ENCODE measurements around the gene ABCA8.
"Not testable (repeated sequence)": the region's sequence is repeated elsewhere in the genome, so short reads cannot be mapped to it uniquely, and the experiment has no call there.

ABCA8 gene, protein sequence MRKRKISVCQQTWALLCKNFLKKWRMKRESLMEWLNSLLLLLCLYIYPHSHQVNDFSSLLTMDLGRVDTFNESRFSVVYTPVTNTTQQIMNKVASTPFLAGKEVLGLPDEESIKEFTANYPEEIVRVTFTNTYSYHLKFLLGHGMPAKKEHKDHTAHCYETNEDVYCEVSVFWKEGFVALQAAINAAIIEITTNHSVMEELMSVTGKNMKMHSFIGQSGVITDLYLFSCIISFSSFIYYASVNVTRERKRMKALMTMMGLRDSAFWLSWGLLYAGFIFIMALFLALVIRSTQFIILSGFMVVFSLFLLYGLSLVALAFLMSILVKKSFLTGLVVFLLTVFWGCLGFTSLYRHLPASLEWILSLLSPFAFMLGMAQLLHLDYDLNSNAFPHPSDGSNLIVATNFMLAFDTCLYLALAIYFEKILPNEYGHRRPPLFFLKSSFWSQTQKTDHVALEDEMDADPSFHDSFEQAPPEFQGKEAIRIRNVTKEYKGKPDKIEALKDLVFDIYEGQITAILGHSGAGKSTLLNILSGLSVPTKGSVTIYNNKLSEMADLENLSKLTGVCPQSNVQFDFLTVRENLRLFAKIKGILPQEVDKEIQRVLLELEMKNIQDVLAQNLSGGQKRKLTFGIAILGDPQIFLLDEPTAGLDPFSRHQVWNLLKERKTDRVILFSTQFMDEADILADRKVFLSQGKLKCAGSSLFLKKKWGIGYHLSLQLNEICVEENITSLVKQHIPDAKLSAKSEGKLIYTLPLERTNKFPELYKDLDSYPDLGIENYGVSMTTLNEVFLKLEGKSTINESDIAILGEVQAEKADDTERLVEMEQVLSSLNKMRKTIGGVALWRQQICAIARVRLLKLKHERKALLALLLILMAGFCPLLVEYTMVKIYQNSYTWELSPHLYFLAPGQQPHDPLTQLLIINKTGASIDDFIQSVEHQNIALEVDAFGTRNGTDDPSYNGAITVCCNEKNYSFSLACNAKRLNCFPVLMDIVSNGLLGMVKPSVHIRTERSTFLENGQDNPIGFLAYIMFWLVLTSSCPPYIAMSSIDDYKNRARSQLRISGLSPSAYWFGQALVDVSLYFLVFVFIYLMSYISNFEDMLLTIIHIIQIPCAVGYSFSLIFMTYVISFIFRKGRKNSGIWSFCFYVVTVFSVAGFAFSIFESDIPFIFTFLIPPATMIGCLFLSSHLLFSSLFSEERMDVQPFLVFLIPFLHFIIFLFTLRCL (N-terminal part only)

DNA sequence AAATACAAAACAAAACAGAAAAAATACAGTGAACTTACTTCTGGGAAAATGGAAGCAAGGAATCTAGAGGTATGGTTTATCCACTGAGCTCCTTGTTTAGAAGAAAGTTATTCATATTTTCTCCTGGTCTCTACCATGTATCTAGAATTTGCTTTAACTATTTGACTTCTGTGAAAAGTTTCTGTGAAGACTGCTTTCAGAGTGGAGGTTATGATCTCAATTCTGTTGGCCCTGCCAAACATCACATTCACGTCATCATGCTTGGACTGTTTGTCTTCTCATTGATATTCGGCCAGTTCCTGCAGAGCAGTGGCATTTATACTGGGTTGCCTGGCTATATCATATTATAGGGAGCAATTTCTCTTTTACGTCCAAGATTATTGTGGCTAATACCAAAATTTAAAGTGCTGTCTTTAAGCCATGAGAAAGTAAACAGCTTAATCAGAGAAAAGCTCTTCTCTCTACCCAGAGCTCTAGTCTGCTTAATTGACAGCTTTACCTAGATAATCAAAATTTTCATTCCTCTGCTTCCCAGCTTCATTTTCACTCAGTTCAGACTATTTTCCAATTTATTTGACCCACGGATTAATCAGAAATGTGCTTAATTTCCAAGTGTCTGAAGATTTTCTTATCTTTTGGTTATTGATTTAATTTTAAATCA lies at the start of gene ABCA8:
Gene ABCA8 (minus strand): TSS at position 212 of the 661 bp plus-strand sequence. CDS start 13,358 bp downstream, outside the sequence.
- DNase-seq: no peak

DNA sequence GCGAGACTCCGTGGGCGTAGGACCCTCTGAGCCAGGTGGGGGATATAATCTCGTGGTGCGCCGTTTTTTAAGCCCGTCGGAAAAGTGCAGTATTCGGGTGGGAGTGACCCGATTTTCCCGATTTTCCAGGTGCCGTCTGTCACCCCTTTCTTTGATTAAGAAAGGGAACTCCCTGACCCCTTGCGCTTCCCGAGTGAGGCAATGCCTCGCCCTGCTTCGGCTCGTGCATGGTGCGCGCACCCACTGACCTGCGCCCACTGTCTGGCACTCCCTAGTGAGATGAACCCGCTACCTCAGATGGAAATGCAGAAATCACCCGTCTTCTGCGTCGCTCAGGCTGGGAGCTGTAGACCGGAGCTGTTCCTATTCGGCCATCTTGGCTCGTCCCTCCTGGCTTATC lies 49.6 kb upstream of the ABCA8 start:
- not testable (repeated sequence) for DNase-seq

DNA sequence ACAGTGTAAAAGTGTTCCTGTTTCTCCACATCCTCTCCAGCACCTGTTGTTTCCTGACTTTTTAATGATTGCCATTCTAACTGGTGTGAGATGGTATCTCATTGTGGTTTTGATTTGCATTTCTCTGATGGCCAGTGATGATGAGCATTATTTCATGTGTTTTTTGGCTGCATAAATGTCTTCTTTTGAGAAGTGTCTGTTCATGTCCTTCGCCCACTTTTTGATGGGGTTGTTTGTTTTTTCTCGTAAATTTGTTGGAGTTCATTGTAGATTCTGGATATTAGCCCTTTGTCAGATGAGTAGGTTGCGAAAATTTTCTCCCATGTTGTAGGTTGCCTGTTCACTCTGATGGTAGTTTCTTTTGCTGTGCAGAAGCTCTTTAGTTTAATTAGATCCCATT lies 44.6 kb upstream of the ABCA8 start:
- not testable (repeated sequence) for DNase-seq

DNA sequence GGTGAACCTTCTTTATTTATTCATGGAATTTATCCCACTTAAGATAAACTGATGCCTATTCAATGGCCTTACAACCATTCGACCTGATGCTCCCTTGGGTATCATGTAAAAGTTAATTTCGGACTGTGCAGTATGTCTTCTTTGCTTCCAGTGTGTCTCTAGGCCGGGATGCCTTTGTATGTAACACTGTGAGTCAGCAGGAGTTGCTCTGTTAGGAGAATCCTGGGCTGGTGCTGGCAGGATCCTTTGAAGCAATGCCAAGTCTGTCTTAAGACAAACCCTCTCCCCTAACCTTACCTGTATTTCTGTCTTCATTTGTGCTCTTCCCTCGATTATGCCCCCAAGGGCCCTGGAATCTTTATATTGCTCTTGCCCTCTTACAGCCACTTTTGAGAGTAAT lies 37.9 kb upstream of the ABCA8 start:
- DNase-seq: no peak

DNA sequence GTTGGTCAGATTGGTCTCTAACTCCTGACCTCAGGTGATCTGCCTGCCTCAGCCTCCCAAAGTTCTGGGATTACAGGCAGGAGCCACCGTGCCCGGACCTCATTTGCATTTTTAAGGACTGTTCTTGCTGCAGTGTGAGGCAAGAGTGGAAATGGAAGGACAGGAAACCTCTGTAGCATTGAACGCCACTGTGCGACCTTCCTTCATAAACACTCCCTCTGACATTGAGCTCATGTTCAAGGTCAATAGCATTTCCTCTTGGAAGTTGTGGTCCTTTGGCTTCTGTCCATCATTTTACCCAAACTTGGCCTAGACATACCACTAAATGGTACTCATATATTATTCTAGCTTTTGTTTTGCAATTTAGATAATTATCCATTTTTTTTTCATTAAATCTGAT lies 32.8 kb upstream of the ABCA8 start:
- no peak for DNase-seq

DNA sequence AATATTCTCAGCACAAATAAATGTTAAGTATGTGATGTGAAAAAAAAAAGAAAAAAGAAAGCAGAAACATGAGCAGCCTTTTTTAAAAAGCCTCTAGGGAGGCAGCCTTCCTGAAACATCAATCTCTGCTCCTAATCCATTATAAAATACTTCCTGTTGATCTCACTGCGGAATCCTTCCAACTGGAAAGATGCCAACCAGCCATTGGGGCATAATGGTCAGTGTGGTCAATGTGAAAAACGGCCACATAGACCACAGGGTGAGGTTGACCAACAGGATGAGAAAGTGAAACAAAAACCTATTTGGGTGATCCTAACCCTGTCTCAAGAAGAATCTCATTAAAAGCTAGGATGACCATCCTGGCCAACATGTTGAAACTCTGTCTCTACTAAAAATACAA lies 26.1 kb upstream of the ABCA8 start:
- DNase-seq: no peak

DNA sequence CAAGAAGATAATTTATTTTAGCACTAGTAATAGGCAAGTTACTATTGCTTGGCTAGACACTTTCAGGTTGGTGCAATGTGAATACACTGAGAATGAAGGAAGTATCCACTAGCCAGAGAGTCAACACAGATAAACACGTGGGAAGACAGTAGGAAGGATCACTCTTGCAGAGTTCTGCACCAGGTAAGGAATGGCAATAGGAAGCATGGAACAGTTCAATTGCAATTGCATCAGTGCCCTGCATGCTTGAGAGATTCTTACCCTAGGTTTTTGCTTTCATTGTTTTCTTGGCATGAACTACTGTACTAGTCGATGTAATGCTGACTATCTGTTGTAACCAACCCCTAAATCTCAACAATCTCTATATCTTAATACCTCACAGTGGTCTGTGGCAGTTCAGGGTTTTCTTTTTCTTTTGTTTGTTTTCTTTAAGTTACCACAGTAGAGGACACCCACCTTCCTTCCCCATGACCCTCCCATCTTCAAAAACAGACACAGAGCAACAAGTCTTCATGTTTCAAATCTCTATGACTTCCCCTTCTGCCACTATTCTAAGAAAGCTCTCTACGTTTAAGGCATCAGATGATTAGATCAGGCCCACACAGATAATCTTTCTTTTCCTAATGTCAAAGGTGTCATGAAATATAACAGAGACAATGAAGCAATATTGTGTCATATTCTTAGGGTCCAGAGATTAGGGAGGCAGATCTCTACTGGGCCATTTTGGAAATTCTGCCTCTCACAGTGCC lies 18.1 kb upstream of the ABCA8 start:
- no peak for DNase-seq

DNA sequence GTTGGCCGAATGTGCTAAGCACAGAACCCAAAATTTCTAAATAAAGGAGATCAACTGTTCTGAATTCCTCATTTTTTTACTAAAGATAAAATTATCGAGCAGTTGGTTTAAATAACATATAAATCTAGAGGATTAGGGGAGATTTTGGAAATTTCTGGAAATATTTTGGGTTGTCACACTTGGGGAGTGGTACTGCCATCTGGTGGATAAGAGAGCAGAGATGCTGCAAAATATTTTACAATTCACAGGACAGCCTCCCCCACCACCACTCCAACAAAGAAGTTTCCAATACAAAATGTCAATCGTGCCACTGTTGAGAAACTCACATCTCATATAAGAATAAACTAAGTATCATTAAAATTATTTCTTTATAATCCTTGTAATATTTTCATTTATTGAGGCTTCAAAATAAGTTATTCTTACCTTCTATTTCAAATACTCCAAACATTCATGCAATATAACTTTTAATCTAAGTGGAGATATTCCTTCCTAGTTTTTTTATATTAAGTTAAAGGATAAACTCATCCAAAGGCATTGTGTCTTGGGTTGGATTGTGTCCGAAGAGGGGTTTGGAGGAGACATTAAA lies 17.0 kb upstream of the ABCA8 start:
- DNase-seq: no peak

DNA sequence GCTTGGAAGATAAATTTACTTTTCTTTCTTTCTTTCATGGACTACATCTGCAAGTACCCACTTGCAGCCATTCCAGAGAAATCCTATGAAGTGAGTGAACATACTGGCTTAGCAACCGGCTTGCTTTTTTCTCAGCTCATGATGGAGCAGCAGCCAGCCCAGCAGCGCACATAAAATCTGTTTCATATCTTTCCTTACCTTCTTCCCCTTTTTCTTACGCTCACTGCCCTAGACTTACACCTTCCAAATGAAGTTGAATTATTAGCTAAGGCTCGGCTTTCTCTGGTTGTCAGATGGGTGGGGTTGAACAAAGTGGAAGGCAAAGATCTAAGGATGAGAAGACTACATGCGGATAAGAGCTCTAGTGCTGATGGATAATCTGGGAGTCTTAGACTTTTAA lies 13.9 kb upstream of the ABCA8 start:
- no peak for DNase-seq

DNA sequence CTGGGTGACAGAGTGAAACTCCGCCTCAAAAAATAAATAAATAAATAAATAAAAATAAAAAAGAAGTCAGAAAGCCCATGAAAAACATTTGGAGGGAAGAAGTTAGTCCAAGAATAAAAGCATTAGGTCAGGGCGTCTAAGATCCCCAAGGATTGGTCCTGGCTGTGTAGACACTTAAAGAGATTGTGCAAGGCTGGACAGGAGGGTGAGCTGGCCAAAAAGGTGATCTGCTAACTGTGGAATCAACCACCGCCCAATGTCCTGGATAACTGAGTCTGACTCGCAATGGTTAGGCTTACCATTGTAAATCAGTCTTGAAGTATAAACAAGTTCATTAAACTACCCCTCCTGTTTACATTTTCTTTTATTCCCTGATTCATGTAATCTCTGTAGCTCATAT lies 8.8 kb upstream of the ABCA8 start:
- DNase-seq: no peak

DNA sequence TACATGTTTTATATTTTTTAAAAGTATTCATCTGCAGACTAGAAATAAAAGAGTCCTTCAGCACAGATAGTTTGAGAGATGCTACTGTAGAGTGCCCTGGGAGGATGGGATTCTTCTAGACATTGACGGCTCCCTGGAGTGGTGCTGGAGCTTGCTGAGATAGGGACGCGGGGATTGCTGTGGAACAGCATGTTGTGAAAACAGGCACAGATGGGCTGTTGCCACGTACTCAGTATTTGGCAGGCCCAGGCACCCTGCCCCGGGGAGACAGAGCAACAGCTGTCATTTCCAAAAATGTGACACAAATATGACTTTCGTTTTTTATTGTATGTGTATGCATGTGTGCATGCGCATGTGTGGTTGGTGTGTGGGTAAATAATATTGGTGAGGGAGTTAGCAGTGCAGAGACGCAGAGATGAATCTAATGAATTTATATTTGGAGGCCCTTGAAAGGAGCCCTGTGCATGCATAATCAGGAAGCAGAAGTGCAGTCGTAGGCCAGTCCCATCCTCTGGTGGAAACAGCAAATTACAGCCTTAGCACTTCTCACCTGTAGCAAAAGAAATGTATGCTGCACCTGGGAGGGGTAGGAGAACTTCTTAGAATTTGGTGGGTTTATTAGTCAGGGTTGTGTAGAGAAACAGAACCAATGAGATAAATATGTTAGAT lies 6.2 kb upstream of the ABCA8 start:
- no peak for DNase-seq

DNA sequence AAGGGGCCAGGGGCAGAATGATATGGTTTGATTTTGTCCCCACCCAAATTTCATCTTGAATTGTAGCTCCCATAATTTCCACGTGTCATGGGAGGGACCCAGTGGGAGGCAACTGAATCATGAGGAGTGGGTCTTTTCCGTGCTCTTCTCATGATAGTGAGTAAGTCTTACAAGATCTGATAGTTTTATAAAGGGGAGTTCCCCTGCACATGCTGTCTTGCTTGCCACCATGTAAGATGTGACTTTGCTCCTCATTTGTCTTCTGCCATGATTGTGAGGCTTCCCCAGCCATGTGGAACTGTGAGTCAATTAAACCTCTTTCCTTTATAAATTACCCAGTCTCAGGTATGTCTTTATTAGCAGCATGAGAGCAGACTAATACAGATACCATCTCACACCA lies 3.9 kb upstream of the ABCA8 start:
- DNase-seq: not testable (repeated sequence)

DNA sequence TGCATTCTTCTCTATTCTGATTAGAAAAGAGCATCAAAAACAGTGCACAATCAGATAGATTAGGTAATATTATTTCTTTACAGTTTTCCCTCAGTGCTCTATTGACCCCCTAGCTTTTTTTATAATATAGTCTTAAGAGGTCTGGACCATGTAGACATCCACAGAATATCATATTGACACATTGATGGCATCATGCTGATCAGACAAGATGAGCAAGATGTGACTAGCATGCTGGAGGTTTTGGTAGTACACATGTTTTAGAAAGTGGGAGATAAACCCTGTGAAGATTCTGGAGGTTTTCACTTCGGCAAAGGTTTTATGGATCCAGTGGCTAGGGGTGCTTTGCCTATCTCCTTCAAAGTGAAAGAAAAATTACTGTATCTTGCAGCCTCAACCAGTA lies 2.8 kb upstream of the ABCA8 start:
- DNase-seq: no peak

DNA sequence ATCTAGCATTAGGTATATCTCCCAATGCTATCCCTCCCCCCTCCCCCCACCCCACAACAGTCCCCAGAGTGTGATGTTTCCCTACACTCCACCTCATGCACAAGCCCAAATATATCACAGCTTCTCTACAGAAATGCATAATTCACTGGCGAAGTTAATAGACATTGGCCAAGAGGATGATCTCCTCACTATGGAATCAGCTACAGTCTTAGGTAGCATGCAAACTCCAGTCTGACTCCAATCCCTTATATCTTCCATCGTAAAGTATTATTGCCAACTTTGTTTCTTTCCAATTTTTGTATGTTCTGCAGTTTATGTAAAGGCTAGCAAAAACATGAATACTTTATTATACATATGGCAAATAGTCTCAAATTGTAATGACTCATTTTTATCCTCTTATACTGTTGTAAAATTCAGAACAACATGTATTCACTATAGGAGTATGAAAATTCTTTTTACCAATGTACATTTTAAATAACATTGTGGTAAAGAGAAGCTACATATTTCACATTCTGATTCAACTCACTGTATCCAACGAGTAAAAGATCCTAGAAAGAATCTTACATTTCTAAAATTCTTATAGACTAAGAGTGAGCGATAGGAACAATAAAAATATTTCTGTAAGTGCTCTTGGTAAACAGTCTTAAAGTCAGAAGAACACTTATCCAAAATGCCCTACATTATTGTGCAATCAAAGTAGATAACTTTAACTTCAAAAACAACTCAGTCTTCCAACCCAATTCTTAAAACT lies 871 bp downstream of the ABCA8 start:
- DNase-seq: no peak

DNA sequence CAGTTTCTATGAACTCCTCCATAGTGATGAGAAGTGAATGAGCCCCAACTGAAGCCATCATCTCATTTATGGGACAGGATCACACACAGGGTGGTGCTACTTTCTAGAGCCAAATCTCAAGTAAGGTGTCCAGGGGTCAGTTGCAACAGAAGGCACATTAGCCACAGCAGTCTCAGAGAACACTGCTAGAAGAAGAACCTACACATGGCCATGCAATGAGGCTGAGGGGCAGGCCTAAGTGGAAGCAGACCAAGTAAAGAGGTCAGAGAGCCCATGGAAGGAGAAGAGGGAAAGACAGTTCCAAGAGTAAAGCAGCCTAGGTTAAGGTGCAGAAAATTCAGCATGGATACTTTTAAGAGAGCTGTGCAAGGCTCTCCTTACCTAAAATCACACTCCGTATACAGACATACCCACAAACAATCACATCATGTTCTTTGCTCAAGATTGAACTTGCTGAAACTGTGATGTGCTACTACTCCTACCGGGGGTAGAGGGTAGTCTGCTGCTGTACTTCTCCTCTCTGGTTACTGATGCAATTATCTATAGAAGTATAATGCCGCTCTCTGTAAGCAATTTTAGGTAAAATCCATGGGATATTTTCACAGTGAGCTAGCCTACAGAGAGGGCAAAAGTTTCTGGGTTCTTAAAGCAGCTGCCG lies 1.7 kb downstream of the ABCA8 start:
- no peak for DNase-seq

DNA sequence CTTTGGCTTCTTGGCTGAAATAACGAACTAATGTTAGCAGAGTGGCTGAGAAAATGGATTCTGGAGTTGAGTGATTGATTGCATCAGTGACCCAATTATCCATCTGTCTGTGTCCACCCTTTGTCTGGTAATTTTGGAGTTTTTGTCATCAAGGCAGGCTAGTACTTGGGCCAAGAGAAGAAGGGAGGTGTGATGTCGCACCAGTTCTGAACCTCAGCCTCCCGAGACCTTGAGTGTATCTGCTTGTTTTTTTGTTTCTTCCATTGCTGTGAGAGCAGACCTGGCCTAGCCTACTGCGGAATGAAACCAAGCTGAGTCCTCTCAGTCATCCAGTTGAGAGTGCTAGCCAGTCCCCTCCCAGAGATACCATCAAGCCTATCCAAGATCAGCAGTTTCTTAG lies 4.5 kb downstream of the ABCA8 start:
- no peak for DNase-seq

DNA sequence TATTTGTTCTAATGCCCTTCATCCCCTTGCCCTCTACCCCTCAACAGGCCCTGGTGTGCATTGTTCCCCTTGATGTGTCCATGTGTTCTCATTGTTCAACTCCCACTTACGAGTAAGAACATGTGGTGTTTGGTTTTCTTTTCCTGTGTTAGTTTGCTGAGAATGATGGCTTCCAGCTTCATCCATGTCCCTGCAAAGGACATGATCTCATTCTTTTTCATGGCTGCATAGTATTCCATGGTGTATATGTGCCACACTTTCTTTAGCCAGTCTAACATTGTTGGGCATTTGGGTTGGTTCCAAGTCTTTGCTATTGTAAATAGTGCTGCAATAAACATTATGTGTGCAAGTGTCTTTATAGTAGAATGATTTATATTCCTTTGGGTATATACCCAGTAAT lies 7.3 kb downstream of the ABCA8 start:
- DNase-seq: not testable (repeated sequence)

DNA sequence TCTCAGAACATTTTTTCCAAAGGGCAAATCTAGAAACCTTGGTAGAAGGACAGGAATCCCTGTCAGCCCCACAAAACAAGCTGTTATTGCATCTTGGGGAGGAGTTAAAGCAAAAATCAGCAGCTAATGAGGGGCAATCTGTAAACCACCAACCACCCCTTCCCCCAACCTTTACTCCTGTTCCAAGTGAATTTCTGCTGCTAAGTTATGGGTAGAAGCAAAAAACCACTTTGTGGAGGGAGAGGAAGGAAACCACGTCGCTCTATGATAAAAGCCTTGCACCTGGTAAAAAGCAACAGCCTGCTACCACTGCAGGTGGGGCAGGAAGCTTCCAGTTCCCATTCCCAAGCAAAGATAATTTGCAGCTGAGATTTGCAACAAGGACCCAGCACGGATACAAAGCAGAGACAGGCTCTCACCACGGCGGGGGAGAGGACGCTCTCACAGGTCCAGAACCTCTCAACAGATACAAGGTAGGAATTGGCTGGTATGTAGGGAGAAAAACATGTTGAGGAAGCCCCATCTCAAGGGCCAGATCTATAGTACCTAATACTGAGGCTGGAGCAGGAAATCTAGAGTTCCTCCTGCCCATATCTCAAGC lies 10.7 kb downstream of the ABCA8 start:
- DNase-seq: no peak

DNA sequence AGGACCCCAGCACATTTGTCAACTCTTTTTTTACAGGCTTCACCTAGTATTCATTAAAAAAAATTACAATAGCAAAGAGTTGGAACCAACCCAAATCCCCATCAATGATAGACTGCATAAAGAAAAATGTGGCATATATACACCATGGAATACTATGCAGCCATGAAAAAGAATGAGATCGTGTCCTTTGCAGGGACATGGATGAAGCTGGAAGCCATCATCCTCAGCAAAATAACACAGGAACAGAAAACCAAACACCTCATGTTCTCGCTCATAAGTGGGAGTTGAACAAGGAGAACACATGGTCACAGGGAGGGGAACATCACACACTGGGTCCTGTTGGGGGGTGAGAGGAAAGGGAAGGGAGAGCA lies 11.4 kb downstream of the ABCA8 start:
- not testable (repeated sequence) for DNase-seq
